GM11168 (cell line): Measurements from ENCODE around the gene SORCS2.

Experiments
- in situ Hi-C: fragments of 300-500 bp; cut with MboI; formaldehyde crosslinking; loops from one replicate; pipeline ENCODE4 v1.12.0; 2022; ENCODE audit warnings: low sequenced_read_pairs; ENCODE audit not compliant: unreplicated experiment

Gene SORCS2

GRCh38 chr4:7763788-7764187, 571.5 kb downstream of the SORCS2 start:
- in situ Hi-C loops = no loop called here

- in situ Hi-C loops = no loop called here
Observed at GRCh38 chr4:7764466-7764865, 572.1 kb downstream of the SORCS2 start.

GRCh38 chr4:7765666-7766065, 573.3 kb downstream of the SORCS2 start:
- in situ Hi-C loops = no loop called here

- in situ Hi-C loops = no loop called here
Observed at GRCh38 chr4:7766086-7766485, 573.7 kb downstream of the SORCS2 start.

- in situ Hi-C loops = no loop called here
Observed at GRCh38 chr4:7766661-7767345, 574.5 kb downstream of the SORCS2 start.

- in situ Hi-C loops = no loop called here
Observed at GRCh38 chr4:7767526-7767925, 575.2 kb downstream of the SORCS2 start.

GRCh38 chr4:7767966-7768365, 575.6 kb downstream of the SORCS2 start:
- in situ Hi-C loops = no loop called here

GRCh38 chr4:7768736-7769135, 576.4 kb downstream of the SORCS2 start:
- in situ Hi-C loops = no loop called here

- in situ Hi-C loops = no loop called here
Observed at GRCh38 chr4:7769396-7770223, 577.3 kb downstream of the SORCS2 start.

- in situ Hi-C loops = no loop called here
Observed at GRCh38 chr4:7770224-7771050, 578.1 kb downstream of the SORCS2 start.

GRCh38 chr4:7771056-7771455, 578.7 kb downstream of the SORCS2 start:
- in situ Hi-C loops = no loop called here

GRCh38 chr4:7771541-7772507, 579.5 kb downstream of the SORCS2 start:
- in situ Hi-C loops = no loop called here

GRCh38 chr4:7772711-7773385, 580.5 kb downstream of the SORCS2 start:
- in situ Hi-C loops = no loop called here

- in situ Hi-C loops = no loop called here
Observed at GRCh38 chr4:7773401-7774180, 581.3 kb downstream of the SORCS2 start.

- in situ Hi-C loops = no loop called here
Observed at GRCh38 chr4:7774301-7775294, 582.3 kb downstream of the SORCS2 start.

GRCh38 chr4:7775396-7775795, 583.1 kb downstream of the SORCS2 start:
- in situ Hi-C loops = no loop called here

- in situ Hi-C loops = no loop called here
Observed at GRCh38 chr4:7777017-7777710, 584.8 kb downstream of the SORCS2 start.
